K562 (cell line): ENCODE measurements around the gene BNIP3. TPM values are rescaled to one million over a fixed set of nuclear protein-coding genes. Genes with fewer than 3 reads are reported as not detected.

ENCODE experiments used
- ATAC-seq: fragments of 200-7000 bp; cut with Tn5 transposase; 3 replicates; pipeline ENCODE4 v1.9.1; 2020; ENCODE audit warnings: moderate library complexity
- BruUV-seq: library from RNA; stranded (reverse); fragments of 400-500 nt; replicated peaks from 2 replicates; lab custom pipeline; 2021; lab: Mats Ljungman, UMichigan
- CTCF ChIA-PET: fragments of 300-600 bp; formaldehyde crosslinking; extraction: SDS; loops from one replicate; lab custom pipeline; 2021; ENCODE audit warnings: low intra/inter-chr PET ratio; lab: Yijun Ruan, JAX
- POLR2A ChIA-PET: fragments of 300-600, 350-650 bp; sonication (Branson Sonifier 250); formaldehyde crosslinking; extraction: SDS; loops from one replicate; lab custom pipeline; 2021; ENCODE audit warnings: antibody characterized with exemption, inconsistent platforms; lab: Yijun Ruan, JAX
- DNase-seq, 4 experiments: peaks; one replicate each; pipeline versions ENCODE4 v3.0.0 to v3.0.0-alpha.2; 2011 to 2018; ENCODE audit warnings: low spot score in 3 of 4, mixed read lengths in 3 of 4; ENCODE audit errors: extremely low read depth in 1 of 4
- FAIRE-seq: peaks from 2 replicates; lab custom pipeline; 2011; peaks lifted over from hg19 to GRCh38; lab: Jason Lieb, UNC
- H2AFZ ChIP-seq: 2 replicates; pipeline ENCODE4 v1.6.0; 2011; ENCODE audit warnings: low read depth, low read length, control low read depth, inconsistent platforms
- H3K27ac ChIP-seq: fragments of 200-600 bp; 3 replicates; pipeline ENCODE4 v1.8.0; 2011; ENCODE audit warnings: low read depth, mild to moderate bottlenecking, control low read depth, inconsistent platforms, low read length, moderate library complexity, mixed read lengths; ENCODE audit errors: extremely low read depth
- H3K27me3 ChIP-seq, 2 experiments: fragments of 300-600 bp in 1 of 2; 2 replicates in 1 of 2; 3 replicates in 1 of 2; pipeline versions ENCODE4 v1.6.0 to v1.8.0; 2011; ENCODE audit warnings: inconsistent platforms in 2 of 2, low read length in 2 of 2, mild to moderate bottlenecking in 1 of 2, mixed read lengths in 1 of 2, moderate library complexity in 1 of 2; ENCODE audit not compliant: control insufficient read depth in 2 of 2, insufficient read depth in 2 of 2
- H3K36me3 ChIP-seq: fragments of 300-600 bp; 3 replicates; pipeline ENCODE4 v1.8.0; 2011; ENCODE audit warnings: mild to moderate bottlenecking, low read length, inconsistent platforms; ENCODE audit not compliant: control insufficient read depth, insufficient read depth
- H3K4me1 ChIP-seq, 2 experiments: fragments of 200-600 bp in 1 of 2; replicated peaks in 1 of 2; 2 replicates in 1 of 2; 3 replicates in 1 of 2; pipeline versions ENCODE4 v1.5.1 to v1.8.0; 2011; ENCODE audit warnings: inconsistent platforms in 2 of 2, low read length in 2 of 2, mild to moderate bottlenecking in 1 of 2, mixed read lengths in 1 of 2, moderate library complexity in 1 of 2; ENCODE audit not compliant: control insufficient read depth in 2 of 2, insufficient read depth in 2 of 2
- H3K4me2 ChIP-seq: 2 replicates; pipeline ENCODE4 v1.6.1; 2011; ENCODE audit warnings: low read length, control low read depth, inconsistent platforms, mixed read lengths; ENCODE audit not compliant: insufficient read depth
- H3K4me3 ChIP-seq: fragments of 200-600 bp; sonication (generic), shearing (Covaris generic); 2 replicates; pipeline ENCODE4 v1.5.1; 2016; ENCODE audit warnings: control low read depth, inconsistent platforms
- H3K79me2 ChIP-seq: fragments of 200-600 bp; 3 replicates; pipeline ENCODE4 v1.8.0; 2011; ENCODE audit warnings: low read length, inconsistent platforms; ENCODE audit not compliant: control insufficient read depth, insufficient read depth
- H3K9ac ChIP-seq, 2 experiments: 2 replicates each; pipeline versions ENCODE4 v1.6.0 to v1.6.1; 2011; ENCODE audit warnings: low read depth in 2 of 2, low read length in 2 of 2, control low read depth in 1 of 2, inconsistent platforms in 1 of 2, mild to moderate bottlenecking in 1 of 2, mixed read lengths in 1 of 2; ENCODE audit not compliant: insufficient read depth in 1 of 2
- H3K9me1 ChIP-seq: one replicate; pipeline ENCODE4 v1.6.0; 2011; ENCODE audit warnings: inconsistent platforms, mild to moderate bottlenecking, low read length, moderate library complexity; ENCODE audit not compliant: control insufficient read depth, insufficient read depth
- H3K9me3 ChIP-seq: replicated peaks from 2 replicates; pipeline ENCODE4 v1.5.1; 2011; ENCODE audit warnings: low read depth, low read length, inconsistent platforms; ENCODE audit not compliant: control insufficient read depth, insufficient read depth
- H4K20me1 ChIP-seq: replicated peaks from 2 replicates; pipeline ENCODE4 v1.6.1; 2011; ENCODE audit warnings: low read length, inconsistent platforms, mixed read lengths; ENCODE audit not compliant: control insufficient read depth, insufficient read depth
- CBFA2T2 ChIP-seq: fragments of 450-650 bp; conservative IDR thresholded peaks from 2 replicates; pipeline ENCODE4 v1.6.1; 2017; ENCODE audit warnings: mild to moderate bottlenecking
- CBX1 ChIP-seq: sonication (generic); IDR thresholded peaks from 2 replicates; pipeline ENCODE4 v1.6.1; 2016; ENCODE audit warnings: antibody characterized with exemption, low read depth, mild to moderate bottlenecking
- CHD2 ChIP-seq: IDR thresholded peaks from 2 replicates; pipeline ENCODE4 v1.6.1; 2011; ENCODE audit warnings: low read depth, low read length
- CLOCK ChIP-seq: fragments of 250-450 bp; sonication (Bioruptor Pico); IDR thresholded peaks from 2 replicates; pipeline ENCODE4 v1.4.0; 2020; ENCODE audit warnings: mild to moderate bottlenecking, moderate library complexity, borderline replicate concordance
- FIP1L1 ChIP-seq: fragments of 200-400 bp; formaldehyde crosslinking; IDR thresholded peaks from 2 replicates; pipeline ENCODE4 v1.6.1; 2018; ENCODE audit warnings: mild to moderate bottlenecking, low read depth, low read length; ENCODE audit not compliant: poor library complexity, severe bottlenecking
- HNRNPK ChIP-seq: fragments of 200-400 bp; formaldehyde crosslinking; IDR thresholded peaks from one replicate; pipeline ENCODE4 v1.6.1; 2018; ENCODE audit warnings: mild to moderate bottlenecking, low read depth, low read length; ENCODE audit not compliant: poor library complexity, severe bottlenecking
- KLF16 ChIP-seq: IDR thresholded peaks from 2 replicates; pipeline ENCODE4 v1.6.1; 2016; ENCODE audit warnings: antibody characterized with exemption
- NR4A1 ChIP-seq, 2 experiments: fragments of 250-450 bp in 1 of 2; fragments of 450-650 bp in 1 of 2; sonication (Bioruptor Pico) in 1 of 2; IDR thresholded peaks; 2 replicates each; pipeline versions ENCODE4 v1.4.0 to v1.6.1; 2016 to 2020; ENCODE audit warnings: mild to moderate bottlenecking in 2 of 2, missing compliant biosample characterization in 1 of 2, missing genetic modification characterization in 1 of 2, moderate library complexity in 1 of 2
- SP1 ChIP-seq: sonication (generic); formaldehyde crosslinking; IDR thresholded peaks from 2 replicates; pipeline ENCODE4 v1.8.1; 2022; ENCODE audit warnings: mild to moderate bottlenecking, missing genetic modification reagents
- SPI1 ChIP-seq: IDR thresholded peaks from 2 replicates; pipeline ENCODE4 v1.6.1; 2011; ENCODE audit warnings: low read depth, low read length, control low read depth, borderline replicate concordance
- SRSF7 ChIP-seq: fragments of 200-400 bp; formaldehyde crosslinking; optimal IDR thresholded peaks from 2 replicates; pipeline ENCODE3; 2017; ENCODE audit warnings: mild to moderate bottlenecking, low read depth, low read length
- ZNF41 ChIP-seq: fragments of 250-450 bp; sonication (Bioruptor Pico); conservative IDR thresholded peaks from 2 replicates; pipeline ENCODE4 v1.4.0; 2020; ENCODE audit warnings: mild to moderate bottlenecking
- ZNF561 ChIP-seq: fragments of 450-650 bp; formaldehyde crosslinking; conservative IDR thresholded peaks from 2 replicates; pipeline ENCODE4 v1.4.0; 2020; ENCODE audit warnings: mild to moderate bottlenecking, moderate library complexity
- WGBS: fragments of 100-300 bp; shearing (Covaris generic); methylation state at CpG from one replicate; pipeline ENCODE4 v1.1.6; 2016; ENCODE audit warnings: low coverage, mixed read lengths; ENCODE audit not compliant: insufficient coverage; ENCODE audit errors: missing lambda C conversion rate; 5-methylcytosine and 5-hydroxymethylcytosine counted together
- in situ Hi-C: fragments of 300-500 bp; cut with MboI; formaldehyde crosslinking; loops from 4 replicates; pipeline ENCODE4 v1.15.0; 2018; ENCODE audit warnings: inconsistent platforms, mixed read lengths
- intact Hi-C: fragments of 100-400 bp; cut with micrococcal nuclease; formaldehyde crosslinking; loops from 2 replicates; pipeline ENCODE4 v1.14.2; 2022
- polyA plus RNA-seq, 8 experiments: library from polyadenylated mRNA; depleted of rRNA in 4 of 8; stranded (reverse) in 5 of 8; unstranded in 3 of 8; fragments of >200 nt; fragmentation: Nextera tagmentation in 2 of 8; fragmentation: Illumina TruSeq in 1 of 8; extraction: Ambion mirVana in 2 of 8; extraction: Trizol in 1 of 8; gene quantifications; 2 replicates each; pipeline versions ENCODE4 v1.2.1 to v1.2.3, GENCODE V29; 2011 to 2014; ENCODE audit warnings: inconsistent platforms in 1 of 8, missing spikeins in 1 of 8
- total RNA-seq, 7 experiments: library from RNA; depleted of rRNA in 6 of 7; stranded (reverse); fragments of >200 nt in 6 of 7; fragmentation: Illumina TruSeq in 2 of 7; extraction: Trizol in 2 of 7; gene quantifications; 2 replicates each; pipeline versions ENCODE4 v1.2.1 to v1.2.3, GENCODE V29; 2011 to 2021; ENCODE audit warnings: low replicate concordance in 1 of 7

Gene BNIP3
- total and polyA plus RNA-seq, 9 of the 15 experiments (the other 6 are each of a cell fraction or from before 2014, with no cell fraction given), result 9.2 to 119 (median 42.2) TPM

- H3K9me3 ChIP-seq, result peaks cover 2% of the 10 kb centered on the region; the same call in 1 of the 2 replicates
- no TSS peak for BruUV-seq
- no peaks in the 10 kb centered on the region for H3K36me3 ChIP-seq
- 85% methylated on average over 4 of the region's 4 CpGs for WGBS
- intact Hi-C loops (no loop called here), in situ Hi-C loops (no loop called here)
- H2AFZ ChIP-seq, result no peak overlapping the region
- ATAC-seq, result no peak
- H3K9me1 ChIP-seq, result no peaks in the 10 kb centered on the region
- ChIA-PET CTCF (no interaction called here), POLR2A (interaction anchor here (1.2 kb wide), 1 partner anchor 10 kb away, joined by 5 read pairs; no protein-coding TSS in a partner anchor)
- peaks cover 0 to 5% of the 10 kb centered on the region in 2 experiments; a peak in 3 of 5 replicates for H3K4me1 ChIP-seq
- no peak for FAIRE-seq
- no peak overlapping the region for H3K27ac ChIP-seq
- H3K79me2 ChIP-seq, result no peaks in the 10 kb centered on the region
- H3K4me2 ChIP-seq, result no peak overlapping the region
- TF ChIP-seq ZNF41, result no peak
- no peak for TF ChIP-seq HNRNPK
- TF ChIP-seq CHD2, result no peak
- TF ChIP-seq SP1, result no peak
- no peak for TF ChIP-seq KLF16
- no peak for TF ChIP-seq SPI1
- TF ChIP-seq CBX1, result no peak
- TF ChIP-seq CLOCK, result no peak
- no peak for TF ChIP-seq CBFA2T2
- no peak for TF ChIP-seq NR4A1 (CRISPR knock-in tag; IDR thresholded peaks at IDR 0.05)
- no peak for TF ChIP-seq NR4A1 (tag; IDR thresholded peaks at IDR 0.05)
- no peak for TF ChIP-seq SRSF7
- no peak for TF ChIP-seq ZNF561 (CRISPR knock-in tag)
- TF ChIP-seq FIP1L1, result no peak
- H3K4me3 ChIP-seq, result no peak overlapping the region
- no peaks in the 10 kb centered on the region for H3K27me3 ChIP-seq
- no peak for DNase-seq
- H3K9ac ChIP-seq, result no peak overlapping the region
- no peaks in the 10 kb centered on the region for H4K20me1 ChIP-seq
These were observed 25.2 kb upstream of the BNIP3 start for GRCh38 chr10:132006966-132007365.
